Panc1 (cell line): ENCODE measurements around the gene TFAP2B. TPM values are rescaled to one million over a fixed set of nuclear protein-coding genes. Genes with fewer than 3 reads are reported as not detected.
A peak's percentile ranks its signal among the peaks of the same experiment; 100 is the strongest.

ENCODE experiments used
- ATAC-seq: fragments of 200-7000 bp; cut with Tn5 transposase; 2 replicates; pipeline ENCODE4 v1.9.1; 2020; ENCODE audit warnings: mild to moderate bottlenecking, moderate library complexity
- BruUV-seq: library from RNA; stranded (reverse); fragments of 400-500 nt; replicated peaks from 2 replicates; lab custom pipeline; 2021; lab: Mats Ljungman, UMichigan
- CTCF ChIA-PET: fragments of 300-600 bp; sonication (Branson Sonifier 250); formaldehyde crosslinking; loops from one replicate; lab custom pipeline; 2022; ENCODE audit warnings: antibody characterized with exemption; lab: Charles Lee
- POLR2A ChIA-PET: fragments of 300-600 bp; sonication (Branson Sonifier 250); formaldehyde crosslinking; loops from one replicate; lab custom pipeline; 2022; ENCODE audit warnings: antibody characterized with exemption; lab: Charles Lee
- DNase-seq: peaks from one replicate; pipeline ENCODE4 v3.0.0-alpha.2; 2010; ENCODE audit warnings: low read depth, low spot score
- H3K27ac ChIP-seq: 2 replicates; pipeline ENCODE4 v1.5.1; 2011; ENCODE audit warnings: mild to moderate bottlenecking, low read length, inconsistent platforms
- H3K27me3 ChIP-seq: fragments of 200-500 bp; sonication (Bioruptor generic); 2 replicates; pipeline ENCODE4 v1.6.0; 2014; ENCODE audit warnings: low read length, inconsistent platforms; ENCODE audit not compliant: control insufficient read depth, insufficient read depth
- H3K36me3 ChIP-seq: fragments of 200-500 bp; sonication (Bioruptor generic); 2 replicates; pipeline ENCODE4 v1.5.1; 2014; ENCODE audit warnings: inconsistent platforms, mild to moderate bottlenecking, low read length, moderate library complexity; ENCODE audit not compliant: control insufficient read depth, insufficient read depth
- H3K4me1 ChIP-seq: 2 replicates; pipeline ENCODE4 v1.5.1; 2011; ENCODE audit warnings: inconsistent platforms, mild to moderate bottlenecking, low read length, moderate library complexity; ENCODE audit not compliant: control insufficient read depth, insufficient read depth
- H3K4me3 ChIP-seq, 2 experiments: 2 replicates each; pipeline ENCODE4 v1.5.1; 2011 to 2012; ENCODE audit warnings: low read depth in 2 of 2, low read length in 2 of 2, mild to moderate bottlenecking in 2 of 2, inconsistent platforms in 1 of 2, moderate library complexity in 1 of 2
- H3K9me3 ChIP-seq: fragments of 200-500 bp; sonication (Bioruptor generic); 2 replicates; pipeline ENCODE4 v1.5.1; 2014; ENCODE audit warnings: low read depth, mild to moderate bottlenecking, inconsistent platforms, low read length, moderate library complexity; ENCODE audit not compliant: control insufficient read depth, insufficient read depth
- CTCF ChIP-seq: fragments of 450-650 bp; IDR thresholded peaks from 2 replicates; pipeline ENCODE4 v1.5.1; 2017; ENCODE audit warnings: mild to moderate bottlenecking
- POLR2AphosphoS5 ChIP-seq: IDR thresholded peaks from 2 replicates; pipeline ENCODE4 v1.6.1; 2012; ENCODE audit warnings: mild to moderate bottlenecking, low read depth, low read length, moderate library complexity
- REST ChIP-seq, 2 experiments: IDR thresholded peaks; 2 replicates each; pipeline ENCODE4 v1.6.1; 2011 to 2012; ENCODE audit warnings: low read depth in 2 of 2, control low read depth in 1 of 2, low read length in 1 of 2, mild to moderate bottlenecking in 1 of 2, moderate library complexity in 1 of 2; ENCODE audit not compliant: insufficient read depth in 1 of 2
- SIN3A ChIP-seq: IDR thresholded peaks from 2 replicates; pipeline ENCODE4 v1.6.1; 2012; ENCODE audit warnings: low read depth, mild to moderate bottlenecking, low read length, moderate library complexity, borderline replicate concordance; ENCODE audit not compliant: insufficient read depth
- TCF7L2 ChIP-seq: IDR thresholded peaks from 2 replicates; pipeline ENCODE4 v1.6.1; 2011; ENCODE audit warnings: mild to moderate bottlenecking, low read depth, low read length, inconsistent platforms
- in situ Hi-C: cut with HindIII; loops from 2 replicates; pipeline ENCODE4 v1.10.0; 2016; ENCODE audit warnings: low sequenced_read_pairs, low pct_unique_long_range_greater_than_20kb
- intact Hi-C: fragments of 100-400 bp; cut with micrococcal nuclease; formaldehyde crosslinking; loops from one replicate; pipeline ENCODE4 v1.10.0; 2022; ENCODE audit not compliant: unreplicated experiment
- total RNA-seq: library from RNA; stranded (reverse); gene quantifications from one replicate; pipeline ENCODE4 v1.2.1, GENCODE V29; 2021; ENCODE audit not compliant: unreplicated experiment

The TFAP2B gene
- total RNA-seq, 1 experiment from 2014 or later, result not detected

GRCh38 chr6:50842861-50843384 is 24.3 kb downstream of the TFAP2B start:
- DNase-seq (no peak), ATAC-seq (no peak)
- no peak overlapping the region for H3K27ac ChIP-seq
- H3K4me1 ChIP-seq, result no peaks in the 10 kb centered on the region
- intact Hi-C loops (no loop called here), in situ Hi-C loops (no loop called here)
- H3K4me3 ChIP-seq, result no peak overlapping the region
- H3K36me3 ChIP-seq, result no peaks in the 10 kb centered on the region
- ChIA-PET POLR2A (no interaction called here), CTCF (no interaction called here)
- TF ChIP-seq TCF7L2, result no peak
- no peak for TF ChIP-seq POLR2AphosphoS5
- no peak for TF ChIP-seq REST (IDR thresholded peaks at IDR 0.05; ENCODE audit: insufficient read depth in 1 of 2, low read depth in 2 of 2, low read length in 1 of 2)
- no peak for TF ChIP-seq CTCF
- no peak for TF ChIP-seq SIN3A
- H3K27me3 ChIP-seq, result peaks cover 3% of the 10 kb centered on the region; the same call in 1 of the 2 replicates
- BruUV-seq, result no TSS peak
- no peaks in the 10 kb centered on the region for H3K9me3 ChIP-seq

GRCh38 chr6:50843842-50844241 is 25.2 kb downstream of the TFAP2B start:
- ATAC-seq (no peak), DNase-seq (no peak)
- H3K27ac ChIP-seq, result no peak overlapping the region
- peak overlapping the region in 1 of 2 experiments; percentile 27; a peak in 2 of 4 replicates for H3K4me3 ChIP-seq
- no peaks in the 10 kb centered on the region for H3K4me1 ChIP-seq
- intact Hi-C loops, result no loop called here
- ChIA-PET POLR2A (no interaction called here), CTCF (no interaction called here)
- in situ Hi-C loops, result no loop called here
- peaks cover 3% of the 10 kb centered on the region; the same call in 1 of the 2 replicates for H3K27me3 ChIP-seq
- BruUV-seq, result no TSS peak
- H3K36me3 ChIP-seq, result no peaks in the 10 kb centered on the region
- no peak for TF ChIP-seq POLR2AphosphoS5
- TF ChIP-seq TCF7L2, result no peak
- no peak for TF ChIP-seq REST (IDR thresholded peaks at IDR 0.05; ENCODE audit: insufficient read depth in 1 of 2, low read depth in 2 of 2, low read length in 1 of 2)
- no peak for TF ChIP-seq CTCF
- TF ChIP-seq SIN3A, result no peak
- H3K9me3 ChIP-seq, result no peaks in the 10 kb centered on the region
